HUDEP-2 (cell line): Measurements from ENCODE around the gene MYO1H.

ENCODE experiments used
- DNase-seq, 76 experiments: peaks; one replicate each; lab custom pipeline; 2025; ENCODE audit not compliant: unreplicated experiment in 76 of 76; lab: John Stamatoyannopoulos, UW

The MYO1H gene

GRCh38 chr12:109447482-109447881 is 99.8 kb downstream of the MYO1H start:
- DNase-seq: no peak

- no peak for DNase-seq
Measured at GRCh38 chr12:109448272-109448671, 100.6 kb downstream of the MYO1H start.

- DNase-seq: no peak
Measured at GRCh38 chr12:109448707-109449390, 101.1 kb downstream of the MYO1H start.

- no peak for DNase-seq
Measured at GRCh38 chr12:109449845-109450532, 102.3 kb downstream of the MYO1H start.

- no peak for DNase-seq
Measured at GRCh38 chr12:109450980-109451379, 103.3 kb downstream of the MYO1H start.

- no peak for DNase-seq
Measured at GRCh38 chr12:109451400-109451799, 103.7 kb downstream of the MYO1H start.

GRCh38 chr12:109452489-109452888 is 104.8 kb downstream of the MYO1H start:
- no peak for DNase-seq

- no peak for DNase-seq
Measured at GRCh38 chr12:109455706-109456105, 108.0 kb downstream of the MYO1H start.

- DNase-seq: no peak
Measured at GRCh38 chr12:109458086-109458485, 110.4 kb downstream of the MYO1H start.

- no peak for DNase-seq
Measured at GRCh38 chr12:109458771-109459208, 111.1 kb downstream of the MYO1H start.

- DNase-seq: no peak
Measured at GRCh38 chr12:109459247-109459646, 111.5 kb downstream of the MYO1H start.

- DNase-seq: no peak
Measured at GRCh38 chr12:109460538-109460937, 112.8 kb downstream of the MYO1H start.

- DNase-seq: peak in 1 of 76 experiments; percentile 14
Measured at GRCh38 chr12:109461049-109461845, 113.5 kb downstream of the MYO1H start.

- DNase-seq: no peak
Measured at GRCh38 chr12:109461846-109462756, 114.4 kb downstream of the MYO1H start.

- DNase-seq: no peak
Measured at GRCh38 chr12:109462868-109463692, 115.4 kb downstream of the MYO1H start.

- DNase-seq: no peak
Measured at GRCh38 chr12:109463756-109464155, 116.1 kb downstream of the MYO1H start.

- DNase-seq: no peak
Measured at GRCh38 chr12:109464642-109465351, 117.1 kb downstream of the MYO1H start.

GRCh38 chr12:109466305-109466704 is 118.6 kb downstream of the MYO1H start:
- DNase-seq: no peak

GRCh38 chr12:109466821-109467220 is 119.1 kb downstream of the MYO1H start:
- no peak for DNase-seq
